ENCODE results near the gene DYSF.

DNA sequence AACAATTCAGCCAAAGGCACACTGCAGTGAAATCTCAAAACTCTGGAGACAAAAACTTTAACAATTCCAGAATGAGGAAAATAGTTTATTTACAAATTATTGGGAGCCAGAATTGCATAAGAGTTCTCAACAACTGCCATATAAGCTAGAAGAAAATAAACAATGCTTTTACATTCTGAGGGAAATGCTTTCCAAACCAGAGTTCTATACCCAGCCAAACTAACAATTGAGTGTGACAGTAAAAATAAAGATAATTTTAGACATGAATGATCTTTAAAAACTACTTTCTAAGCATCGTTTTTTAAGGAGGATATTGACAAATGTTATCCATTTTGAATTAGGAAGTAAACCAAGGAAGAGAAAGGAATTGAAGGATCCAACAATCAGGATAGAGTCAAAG lies 271.4 kb downstream of the DYSF start:
- TF ChIP-seq, protein P1, sequence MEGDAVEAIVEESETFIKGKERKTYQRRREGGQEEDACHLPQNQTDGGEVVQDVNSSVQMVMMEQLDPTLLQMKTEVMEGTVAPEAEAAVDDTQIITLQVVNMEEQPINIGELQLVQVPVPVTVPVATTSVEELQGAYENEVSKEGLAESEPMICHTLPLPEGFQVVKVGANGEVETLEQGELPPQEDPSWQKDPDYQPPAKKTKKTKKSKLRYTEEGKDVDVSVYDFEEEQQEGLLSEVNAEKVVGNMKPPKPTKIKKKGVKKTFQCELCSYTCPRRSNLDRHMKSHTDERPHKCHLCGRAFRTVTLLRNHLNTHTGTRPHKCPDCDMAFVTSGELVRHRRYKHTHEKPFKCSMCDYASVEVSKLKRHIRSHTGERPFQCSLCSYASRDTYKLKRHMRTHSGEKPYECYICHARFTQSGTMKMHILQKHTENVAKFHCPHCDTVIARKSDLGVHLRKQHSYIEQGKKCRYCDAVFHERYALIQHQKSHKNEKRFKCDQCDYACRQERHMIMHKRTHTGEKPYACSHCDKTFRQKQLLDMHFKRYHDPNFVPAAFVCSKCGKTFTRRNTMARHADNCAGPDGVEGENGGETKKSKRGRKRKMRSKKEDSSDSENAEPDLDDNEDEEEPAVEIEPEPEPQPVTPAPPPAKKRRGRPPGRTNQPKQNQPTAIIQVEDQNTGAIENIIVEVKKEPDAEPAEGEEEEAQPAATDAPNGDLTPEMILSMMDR (IDR thresholded peaks at IDR 0.05): no peak
- no peak for TF ChIP-seq POLR2A (IDR thresholded peaks at IDR 0.05)
- no peak for TF ChIP-seq EP300 (IDR thresholded peaks at IDR 0.05)
